Measurements from ENCODE around the gene AP4M1.

DNA sequence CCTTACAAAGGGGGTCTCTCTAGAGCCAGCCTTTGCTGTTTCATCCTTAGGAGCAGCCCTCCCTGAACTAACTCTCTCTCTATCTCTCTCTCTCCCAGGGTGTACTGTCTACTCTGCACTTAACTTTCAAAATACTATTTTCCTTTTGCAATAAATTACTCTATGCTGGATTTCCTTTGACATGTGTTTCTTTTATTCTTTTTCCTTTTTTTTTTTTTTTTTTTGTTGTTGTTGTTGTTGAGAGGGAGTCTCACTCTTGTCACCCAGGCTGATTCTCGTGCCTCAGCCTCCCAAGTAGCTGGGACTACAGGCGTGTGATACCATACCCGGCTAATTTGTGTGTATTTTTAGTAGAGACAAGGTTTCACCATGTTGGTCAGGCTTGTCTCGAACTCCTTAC, 18.5 kb upstream of the AP4M1 start:
- TF ChIP-seq, protein P1, sequence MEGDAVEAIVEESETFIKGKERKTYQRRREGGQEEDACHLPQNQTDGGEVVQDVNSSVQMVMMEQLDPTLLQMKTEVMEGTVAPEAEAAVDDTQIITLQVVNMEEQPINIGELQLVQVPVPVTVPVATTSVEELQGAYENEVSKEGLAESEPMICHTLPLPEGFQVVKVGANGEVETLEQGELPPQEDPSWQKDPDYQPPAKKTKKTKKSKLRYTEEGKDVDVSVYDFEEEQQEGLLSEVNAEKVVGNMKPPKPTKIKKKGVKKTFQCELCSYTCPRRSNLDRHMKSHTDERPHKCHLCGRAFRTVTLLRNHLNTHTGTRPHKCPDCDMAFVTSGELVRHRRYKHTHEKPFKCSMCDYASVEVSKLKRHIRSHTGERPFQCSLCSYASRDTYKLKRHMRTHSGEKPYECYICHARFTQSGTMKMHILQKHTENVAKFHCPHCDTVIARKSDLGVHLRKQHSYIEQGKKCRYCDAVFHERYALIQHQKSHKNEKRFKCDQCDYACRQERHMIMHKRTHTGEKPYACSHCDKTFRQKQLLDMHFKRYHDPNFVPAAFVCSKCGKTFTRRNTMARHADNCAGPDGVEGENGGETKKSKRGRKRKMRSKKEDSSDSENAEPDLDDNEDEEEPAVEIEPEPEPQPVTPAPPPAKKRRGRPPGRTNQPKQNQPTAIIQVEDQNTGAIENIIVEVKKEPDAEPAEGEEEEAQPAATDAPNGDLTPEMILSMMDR (IDR thresholded peaks at IDR 0.05): no peak
- TF ChIP-seq POLR2A (IDR thresholded peaks at IDR 0.05): no peak

Measured in thyroid gland (tissue), 4 donors.